Vagina (tissue), 2 donors: ENCODE data around the gene AGK.

Experiments used
- POLR2A ChIP-seq, 2 donors: fragments of 450-650 bp; IDR thresholded peaks; one replicate each; pipeline ENCODE4 v1.6.1; 2017; ENCODE audit warnings: antibody characterized with exemption in 2 of 2, mild to moderate bottlenecking in 2 of 2, moderate library complexity in 2 of 2
- POLR2AphosphoS5 ChIP-seq, 2 donors: sonication (generic); formaldehyde crosslinking; IDR thresholded peaks; one replicate each; pipeline ENCODE4 v1.9.0; 2017; ENCODE audit warnings: antibody characterized with exemption in 2 of 2, mild to moderate bottlenecking in 2 of 2, low read depth in 1 of 2; ENCODE audit not compliant: insufficient read depth in 1 of 2
- TF ChIP-seq, protein P1 (sequence below), 3 experiments: fragments of 450-650 bp in 2 of 3; fragments of 200-600 bp in 1 of 3; sonication (generic) in 1 of 3; IDR thresholded peaks; one replicate each; pipeline ENCODE4 v1.5.1; 2017 to 2019; ENCODE audit warnings: antibody characterized with exemption in 3 of 3, mild to moderate bottlenecking in 2 of 3, moderate library complexity in 2 of 3

DNA sequence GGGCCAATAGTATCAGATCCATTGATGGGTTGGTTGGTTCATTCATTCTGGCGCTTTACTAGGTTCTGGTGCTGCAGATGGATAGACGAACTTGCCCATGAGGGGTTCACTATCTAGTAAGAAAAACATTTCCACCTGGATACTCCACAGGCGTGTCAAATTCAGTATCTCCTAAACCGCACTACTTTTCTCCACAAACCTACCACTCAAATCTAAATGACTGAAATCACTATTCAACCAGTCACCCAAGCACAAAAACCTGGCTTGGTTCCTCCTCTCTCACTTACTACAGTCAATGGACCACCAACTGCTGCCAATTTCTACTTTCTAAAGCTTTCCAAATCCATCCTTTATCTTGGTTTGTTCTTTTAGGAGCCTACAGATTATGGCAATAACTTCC, 572 bp downstream of the AGK start:
- TF ChIP-seq, protein P1, sequence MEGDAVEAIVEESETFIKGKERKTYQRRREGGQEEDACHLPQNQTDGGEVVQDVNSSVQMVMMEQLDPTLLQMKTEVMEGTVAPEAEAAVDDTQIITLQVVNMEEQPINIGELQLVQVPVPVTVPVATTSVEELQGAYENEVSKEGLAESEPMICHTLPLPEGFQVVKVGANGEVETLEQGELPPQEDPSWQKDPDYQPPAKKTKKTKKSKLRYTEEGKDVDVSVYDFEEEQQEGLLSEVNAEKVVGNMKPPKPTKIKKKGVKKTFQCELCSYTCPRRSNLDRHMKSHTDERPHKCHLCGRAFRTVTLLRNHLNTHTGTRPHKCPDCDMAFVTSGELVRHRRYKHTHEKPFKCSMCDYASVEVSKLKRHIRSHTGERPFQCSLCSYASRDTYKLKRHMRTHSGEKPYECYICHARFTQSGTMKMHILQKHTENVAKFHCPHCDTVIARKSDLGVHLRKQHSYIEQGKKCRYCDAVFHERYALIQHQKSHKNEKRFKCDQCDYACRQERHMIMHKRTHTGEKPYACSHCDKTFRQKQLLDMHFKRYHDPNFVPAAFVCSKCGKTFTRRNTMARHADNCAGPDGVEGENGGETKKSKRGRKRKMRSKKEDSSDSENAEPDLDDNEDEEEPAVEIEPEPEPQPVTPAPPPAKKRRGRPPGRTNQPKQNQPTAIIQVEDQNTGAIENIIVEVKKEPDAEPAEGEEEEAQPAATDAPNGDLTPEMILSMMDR (IDR thresholded peaks at IDR 0.05): no peak
- TF ChIP-seq POLR2A (IDR thresholded peaks at IDR 0.05): no peak
- no peak for TF ChIP-seq POLR2AphosphoS5 (IDR thresholded peaks at IDR 0.05; ENCODE audit: insufficient read depth in 1 of 2, low read depth in 1 of 2)
